NB4 (cell line): Measurements from ENCODE around the gene ARHGAP26.

Experiments used
- DNase-seq: peaks from one replicate; pipeline ENCODE4 v3.0.0; 2010; ENCODE audit warnings: low read depth
- H3K4me3 ChIP-seq: one replicate; pipeline ENCODE4 v1.5.1; 2011; ENCODE audit warnings: mild to moderate bottlenecking, low read depth, low read length, moderate library complexity
- MAX ChIP-seq: IDR thresholded peaks from 2 replicates; pipeline ENCODE4 v1.6.1; 2011; ENCODE audit warnings: low read depth, low read length
- MYC ChIP-seq: IDR thresholded peaks from 2 replicates; pipeline ENCODE4 v1.6.1; 2011; ENCODE audit warnings: low read depth, low read length
- POLR2A ChIP-seq: IDR thresholded peaks from 2 replicates; pipeline ENCODE4 v1.6.1; 2011; ENCODE audit warnings: mild to moderate bottlenecking; ENCODE audit not compliant: insufficient read length; ENCODE audit errors: extremely low read depth
- TF ChIP-seq, protein P1 (sequence below): IDR thresholded peaks from one replicate; pipeline ENCODE4 v1.5.1; 2012; ENCODE audit warnings: low read depth, low read length

Gene ARHGAP26

DNA sequence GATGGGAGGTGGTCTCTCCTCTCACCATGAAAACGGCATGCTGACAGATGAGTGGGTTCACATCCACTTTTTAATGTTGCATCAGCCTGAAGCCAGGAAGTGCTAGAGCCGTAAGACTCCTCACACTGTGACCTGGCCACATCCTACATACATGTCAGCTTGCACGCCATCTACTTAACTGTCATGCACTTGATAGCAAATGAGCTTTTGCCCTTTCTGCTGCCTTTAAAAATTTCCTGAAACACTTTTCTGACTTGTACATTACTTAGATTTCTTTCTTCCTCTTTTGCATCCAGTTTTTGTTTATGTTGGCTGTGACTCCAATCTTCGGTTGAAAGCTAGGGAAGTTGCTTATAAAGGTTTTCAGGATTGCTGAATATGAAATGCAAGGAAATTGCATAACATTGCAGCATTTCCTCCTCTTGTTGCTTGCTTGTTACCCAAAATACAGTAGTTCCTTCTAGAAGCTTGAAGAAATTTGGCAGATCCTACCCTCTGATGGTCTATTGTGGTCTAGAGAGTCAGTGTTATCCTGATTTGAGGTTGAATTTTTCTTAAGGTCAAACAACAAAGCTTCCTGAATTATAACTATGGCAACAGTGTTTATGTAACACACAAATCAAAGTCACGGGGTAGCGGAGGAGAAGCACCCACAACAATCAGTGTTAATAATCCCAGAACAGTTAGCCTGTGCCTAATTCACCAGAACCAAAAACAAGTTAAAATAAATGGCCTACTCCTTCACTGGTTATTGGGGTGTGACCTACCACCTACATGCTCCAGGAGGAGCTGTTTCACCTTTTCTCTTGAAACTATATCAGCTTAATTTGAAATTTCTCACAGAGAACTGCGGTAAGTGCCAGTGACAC, 232.5 kb downstream of the ARHGAP26 start:
- peak; percentile 67 for TF ChIP-seq MAX
- TF ChIP-seq, protein P1, sequence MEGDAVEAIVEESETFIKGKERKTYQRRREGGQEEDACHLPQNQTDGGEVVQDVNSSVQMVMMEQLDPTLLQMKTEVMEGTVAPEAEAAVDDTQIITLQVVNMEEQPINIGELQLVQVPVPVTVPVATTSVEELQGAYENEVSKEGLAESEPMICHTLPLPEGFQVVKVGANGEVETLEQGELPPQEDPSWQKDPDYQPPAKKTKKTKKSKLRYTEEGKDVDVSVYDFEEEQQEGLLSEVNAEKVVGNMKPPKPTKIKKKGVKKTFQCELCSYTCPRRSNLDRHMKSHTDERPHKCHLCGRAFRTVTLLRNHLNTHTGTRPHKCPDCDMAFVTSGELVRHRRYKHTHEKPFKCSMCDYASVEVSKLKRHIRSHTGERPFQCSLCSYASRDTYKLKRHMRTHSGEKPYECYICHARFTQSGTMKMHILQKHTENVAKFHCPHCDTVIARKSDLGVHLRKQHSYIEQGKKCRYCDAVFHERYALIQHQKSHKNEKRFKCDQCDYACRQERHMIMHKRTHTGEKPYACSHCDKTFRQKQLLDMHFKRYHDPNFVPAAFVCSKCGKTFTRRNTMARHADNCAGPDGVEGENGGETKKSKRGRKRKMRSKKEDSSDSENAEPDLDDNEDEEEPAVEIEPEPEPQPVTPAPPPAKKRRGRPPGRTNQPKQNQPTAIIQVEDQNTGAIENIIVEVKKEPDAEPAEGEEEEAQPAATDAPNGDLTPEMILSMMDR, result peak; percentile 28
- peak; percentile 74 for TF ChIP-seq MYC
- no peak for TF ChIP-seq POLR2A
- DNase-seq, result peak; percentile 97
- peak overlapping the region; percentile 2 for H3K4me3 ChIP-seq

GRCh38 chr5:143003328-143003636, 233.1 kb downstream of the ARHGAP26 start:
- H3K4me3 ChIP-seq, result peak overlapping the region; percentile 2
- TF ChIP-seq, protein P1, result no peak
- TF ChIP-seq MYC, result no peak
- TF ChIP-seq POLR2A, result no peak
- TF ChIP-seq MAX, result no peak
- DNase-seq, result no peak

DNA sequence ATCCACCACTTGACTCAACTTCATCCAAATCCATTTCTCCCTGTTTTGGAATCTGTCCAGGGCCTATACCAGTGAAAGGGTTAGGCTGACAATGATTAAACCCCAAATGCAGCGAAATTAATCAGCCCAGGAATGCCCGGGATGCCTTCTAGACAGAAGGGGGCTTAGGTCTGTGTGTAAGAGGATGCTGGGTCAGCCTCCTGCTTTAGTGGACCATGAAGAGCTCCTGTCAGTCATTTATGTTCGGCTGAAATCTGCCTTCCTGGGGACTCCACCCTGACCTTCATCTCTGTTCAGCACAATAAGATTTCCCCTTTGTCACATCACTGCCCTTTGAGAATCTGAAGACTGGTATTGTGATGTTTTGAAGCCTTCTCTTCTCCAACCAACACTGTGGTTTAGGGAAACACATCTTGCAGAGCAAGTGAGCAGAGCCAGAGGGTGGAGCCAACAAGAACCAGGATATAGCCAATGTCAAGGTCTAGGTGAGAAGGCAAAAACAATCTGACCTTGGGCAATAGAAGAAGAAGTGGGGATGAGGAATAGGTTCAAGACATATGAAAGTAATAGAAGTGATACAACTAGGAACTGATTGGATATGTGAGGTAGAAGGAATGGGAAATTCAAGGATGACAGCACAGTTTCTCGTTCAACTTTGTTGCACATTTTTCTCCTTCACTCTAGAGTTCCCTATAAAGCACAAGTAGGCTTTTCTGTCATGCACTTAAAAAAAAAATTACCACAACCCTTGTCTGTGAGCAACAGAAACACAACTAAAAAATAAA, 234.4 kb downstream of the ARHGAP26 start:
- TF ChIP-seq, protein P1, result no peak
- TF ChIP-seq POLR2A (no peak), MAX (no peak), MYC (no peak)
- no peak for DNase-seq
- no peak overlapping the region for H3K4me3 ChIP-seq

DNA sequence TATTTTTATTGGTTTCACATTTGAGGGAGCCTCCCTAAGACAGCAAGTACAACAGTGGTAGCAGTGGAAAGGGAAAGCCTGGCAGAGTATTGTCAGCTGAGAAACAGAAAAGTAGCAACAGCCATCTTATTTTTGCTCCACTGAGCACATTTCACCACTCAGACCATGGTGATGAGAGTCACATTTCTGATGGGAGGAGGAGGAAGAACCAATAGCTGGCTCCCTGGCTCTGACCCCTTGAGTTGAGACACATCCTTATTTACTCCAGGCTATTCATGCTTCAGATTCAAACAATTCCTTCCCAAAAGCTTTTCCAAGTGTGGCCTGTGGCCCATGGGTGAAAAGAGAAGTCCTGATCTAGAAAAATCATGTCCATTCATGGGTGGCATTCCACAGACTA, 236.3 kb downstream of the ARHGAP26 start:
- TF ChIP-seq, protein P1, result no peak
- TF ChIP-seq MAX (no peak), MYC (no peak), POLR2A (no peak)
- DNase-seq, result no peak
- H3K4me3 ChIP-seq, result no peak overlapping the region

GRCh38 chr5:143008032-143008431, 237.9 kb downstream of the ARHGAP26 start:
- TF ChIP-seq, protein P1, result no peak
- TF ChIP-seq MYC (no peak), POLR2A (no peak), MAX (no peak)
- no peak overlapping the region for H3K4me3 ChIP-seq
- no peak for DNase-seq
